Coronary artery (tissue), 2 donors: ENCODE data around the gene TDRKH.
A peak's percentile ranks its signal among the peaks of the same experiment; 100 is the strongest.
"Not testable (repeated sequence)": the region's sequence is repeated elsewhere in the genome, so short reads cannot be mapped to it uniquely, and the experiment has no call there.

Experiments used
- DNase-seq: peaks from one replicate; pipeline ENCODE4 v3.0.0-alpha.2; 2017; ENCODE audit warnings: low spot score
- H3K27ac ChIP-seq, 2 donors: fragments of 200-600 bp; sonication (generic); one replicate each; pipeline ENCODE4 v1.5.1; 2016 to 2019
- H3K4me3 ChIP-seq: fragments of 200-600 bp; sonication (generic); 2 replicates; pipeline ENCODE4 v1.5.1; 2016; ENCODE audit warnings: mild to moderate bottlenecking, moderate library complexity
- TF ChIP-seq, protein P1 (sequence below): fragments of 200-600 bp; sonication (generic); IDR thresholded peaks from one replicate; pipeline ENCODE4 v1.5.1; 2019; ENCODE audit warnings: antibody characterized with exemption

The TDRKH gene

DNA sequence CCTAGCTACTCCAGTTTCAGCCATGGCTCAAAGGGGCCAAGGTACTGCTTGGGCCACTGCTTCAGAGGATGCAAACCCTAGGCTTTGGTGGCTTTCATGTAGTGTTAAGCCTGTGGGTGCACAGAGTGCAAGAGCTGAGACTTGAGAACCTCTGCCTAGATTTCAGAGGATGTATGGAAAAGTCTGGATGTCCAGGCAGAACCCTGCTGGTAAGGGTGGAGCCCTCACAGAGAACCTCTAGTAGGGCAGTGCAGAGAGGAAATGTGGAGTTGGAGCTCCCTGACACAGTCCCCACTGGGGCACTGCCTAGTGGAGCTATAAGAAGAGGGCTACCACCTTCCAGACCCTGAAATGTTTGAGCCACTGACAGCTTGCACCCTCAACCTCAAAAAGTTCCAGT, 52.8 kb downstream of the TDRKH start:
- H3K27ac ChIP-seq, result no peak overlapping the region
- TF ChIP-seq, protein P1, sequence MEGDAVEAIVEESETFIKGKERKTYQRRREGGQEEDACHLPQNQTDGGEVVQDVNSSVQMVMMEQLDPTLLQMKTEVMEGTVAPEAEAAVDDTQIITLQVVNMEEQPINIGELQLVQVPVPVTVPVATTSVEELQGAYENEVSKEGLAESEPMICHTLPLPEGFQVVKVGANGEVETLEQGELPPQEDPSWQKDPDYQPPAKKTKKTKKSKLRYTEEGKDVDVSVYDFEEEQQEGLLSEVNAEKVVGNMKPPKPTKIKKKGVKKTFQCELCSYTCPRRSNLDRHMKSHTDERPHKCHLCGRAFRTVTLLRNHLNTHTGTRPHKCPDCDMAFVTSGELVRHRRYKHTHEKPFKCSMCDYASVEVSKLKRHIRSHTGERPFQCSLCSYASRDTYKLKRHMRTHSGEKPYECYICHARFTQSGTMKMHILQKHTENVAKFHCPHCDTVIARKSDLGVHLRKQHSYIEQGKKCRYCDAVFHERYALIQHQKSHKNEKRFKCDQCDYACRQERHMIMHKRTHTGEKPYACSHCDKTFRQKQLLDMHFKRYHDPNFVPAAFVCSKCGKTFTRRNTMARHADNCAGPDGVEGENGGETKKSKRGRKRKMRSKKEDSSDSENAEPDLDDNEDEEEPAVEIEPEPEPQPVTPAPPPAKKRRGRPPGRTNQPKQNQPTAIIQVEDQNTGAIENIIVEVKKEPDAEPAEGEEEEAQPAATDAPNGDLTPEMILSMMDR, result no peak
- no peak overlapping the region for H3K4me3 ChIP-seq
- no peak for DNase-seq

DNA sequence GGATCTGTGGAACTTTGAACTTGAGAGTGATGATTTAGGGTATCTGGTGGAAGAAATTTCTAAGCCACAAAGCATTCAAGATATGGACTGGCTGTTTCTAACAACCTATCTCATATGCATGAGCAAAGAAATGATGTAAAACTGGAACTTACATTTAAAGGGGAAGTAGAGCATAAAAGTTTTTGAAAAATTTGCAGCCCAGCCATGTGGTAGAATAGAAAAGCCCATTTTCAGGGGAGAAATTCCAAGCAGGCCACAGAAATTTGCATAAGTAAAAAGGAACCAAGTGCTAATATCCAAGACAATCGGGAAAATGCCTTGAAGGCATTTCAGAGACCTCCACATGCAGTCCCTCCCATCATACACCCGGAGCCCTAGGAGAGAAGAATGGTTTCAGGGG, 53.3 kb downstream of the TDRKH start:
- H3K4me3 ChIP-seq, result no peak overlapping the region
- no peak overlapping the region for H3K27ac ChIP-seq
- TF ChIP-seq, protein P1, result no peak
- DNase-seq, result no peak

DNA sequence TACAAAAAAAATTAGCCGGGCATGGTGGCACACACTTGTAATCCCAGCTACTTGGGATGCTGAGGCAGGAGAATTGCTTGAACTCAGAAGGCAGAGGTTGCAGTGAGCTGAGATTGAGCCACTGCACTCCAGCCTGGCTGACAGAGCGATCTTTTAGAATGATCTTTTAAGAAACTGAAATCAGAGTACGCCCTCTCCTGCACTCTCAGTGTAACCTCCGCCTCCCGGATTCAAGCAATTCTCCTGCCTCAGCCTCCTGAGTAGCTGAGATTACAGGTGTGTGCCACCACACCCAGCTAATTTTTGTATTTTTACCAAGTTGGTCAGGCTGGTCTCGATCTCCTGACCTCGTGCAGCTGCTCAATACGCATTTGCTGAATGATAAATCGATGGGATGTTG, 56.3 kb downstream of the TDRKH start:
- H3K4me3 ChIP-seq, DNase-seq, H3K27ac ChIP-seq: not testable (repeated sequence)

DNA sequence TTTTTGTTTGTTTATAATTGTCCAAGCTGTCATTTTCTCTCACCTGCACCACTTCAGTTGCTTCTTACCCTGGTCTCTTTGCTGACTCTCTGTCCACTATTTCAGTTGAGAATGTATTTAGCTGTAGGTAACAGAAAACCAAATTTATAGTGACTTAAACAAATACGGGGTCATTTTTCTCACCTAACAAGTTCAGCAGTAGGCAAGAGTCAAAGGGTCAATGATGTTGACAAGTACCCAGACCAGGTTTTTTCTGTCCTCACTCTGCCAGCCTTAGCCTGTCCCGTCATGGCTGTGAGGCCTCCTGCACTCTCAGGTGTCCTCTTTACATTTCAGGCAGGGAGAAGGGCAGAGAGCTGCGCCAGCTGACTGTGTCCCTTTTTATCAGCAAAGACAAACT, 57.2 kb downstream of the TDRKH start:
- DNase-seq, result no peak
- no peak overlapping the region for H3K4me3 ChIP-seq
- TF ChIP-seq, protein P1, result no peak
- H3K27ac ChIP-seq, result no peak overlapping the region

DNA sequence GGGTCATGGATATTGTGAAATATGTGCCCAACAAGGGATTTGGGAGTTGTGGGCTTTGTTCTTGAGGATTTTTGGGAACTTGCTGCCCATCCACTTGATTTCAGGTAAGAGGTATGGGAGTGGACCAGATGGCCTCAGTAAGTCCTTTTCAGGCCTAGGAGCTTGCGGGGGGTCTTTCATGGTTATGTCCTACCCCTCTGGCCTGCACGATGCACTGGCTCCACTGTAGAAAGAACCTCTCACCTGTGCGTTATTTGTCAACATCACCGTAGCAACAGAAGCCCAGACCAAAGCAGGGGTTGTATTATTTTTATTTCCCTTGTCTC, 60.4 kb downstream of the TDRKH start:
- Histone ChIP-seq H3K27ac (no peak overlapping the region), H3K4me3 (no peak overlapping the region)

DNA sequence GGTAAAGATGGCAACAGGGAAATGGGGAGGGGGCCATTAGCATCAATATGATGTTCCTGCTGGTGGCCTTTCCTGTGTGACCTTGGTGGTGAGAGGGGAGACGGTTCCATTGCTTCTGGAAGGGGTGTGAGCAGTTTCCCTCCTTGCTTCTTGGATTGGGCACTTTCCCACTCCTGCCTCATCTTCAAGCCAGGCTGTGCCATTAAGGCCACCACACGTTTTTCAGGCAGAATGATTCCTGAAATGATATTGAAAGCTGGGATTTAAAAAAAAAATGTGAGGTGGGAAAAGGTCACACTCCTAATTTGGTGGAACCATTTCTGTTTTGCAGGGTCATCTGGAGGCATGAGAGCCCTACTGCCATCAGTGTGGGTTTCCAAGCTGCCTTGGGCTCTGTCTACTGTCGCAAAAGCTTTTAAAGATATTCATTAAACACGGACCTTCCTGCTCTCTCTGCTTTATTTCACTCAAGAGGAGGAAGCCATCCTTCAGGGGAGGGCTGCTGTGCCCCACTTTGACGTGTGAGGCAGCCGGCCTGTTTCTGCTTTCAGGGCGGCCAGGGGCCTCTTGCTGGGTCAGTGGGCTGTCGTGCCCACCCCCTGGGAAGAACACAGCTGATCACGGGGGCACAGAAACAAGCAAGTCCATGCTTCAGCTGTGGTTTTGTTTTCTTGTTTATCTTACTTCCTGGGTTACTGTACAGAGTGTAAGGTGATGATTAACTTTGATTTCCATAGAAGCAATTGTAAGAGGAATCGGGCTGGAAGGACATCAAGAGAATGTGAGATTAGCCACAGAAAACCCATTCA, 60.9 kb downstream of the TDRKH start:
- no peak overlapping the region for H3K4me3 ChIP-seq
- TF ChIP-seq, protein P1, result no peak
- H3K27ac ChIP-seq, result no peak overlapping the region
- DNase-seq, result no peak

More for the DNA sequence above, 60.4 kb downstream of the TDRKH start:
- TF ChIP-seq, protein P1, result no peak
- DNase-seq, result no peak

DNA sequence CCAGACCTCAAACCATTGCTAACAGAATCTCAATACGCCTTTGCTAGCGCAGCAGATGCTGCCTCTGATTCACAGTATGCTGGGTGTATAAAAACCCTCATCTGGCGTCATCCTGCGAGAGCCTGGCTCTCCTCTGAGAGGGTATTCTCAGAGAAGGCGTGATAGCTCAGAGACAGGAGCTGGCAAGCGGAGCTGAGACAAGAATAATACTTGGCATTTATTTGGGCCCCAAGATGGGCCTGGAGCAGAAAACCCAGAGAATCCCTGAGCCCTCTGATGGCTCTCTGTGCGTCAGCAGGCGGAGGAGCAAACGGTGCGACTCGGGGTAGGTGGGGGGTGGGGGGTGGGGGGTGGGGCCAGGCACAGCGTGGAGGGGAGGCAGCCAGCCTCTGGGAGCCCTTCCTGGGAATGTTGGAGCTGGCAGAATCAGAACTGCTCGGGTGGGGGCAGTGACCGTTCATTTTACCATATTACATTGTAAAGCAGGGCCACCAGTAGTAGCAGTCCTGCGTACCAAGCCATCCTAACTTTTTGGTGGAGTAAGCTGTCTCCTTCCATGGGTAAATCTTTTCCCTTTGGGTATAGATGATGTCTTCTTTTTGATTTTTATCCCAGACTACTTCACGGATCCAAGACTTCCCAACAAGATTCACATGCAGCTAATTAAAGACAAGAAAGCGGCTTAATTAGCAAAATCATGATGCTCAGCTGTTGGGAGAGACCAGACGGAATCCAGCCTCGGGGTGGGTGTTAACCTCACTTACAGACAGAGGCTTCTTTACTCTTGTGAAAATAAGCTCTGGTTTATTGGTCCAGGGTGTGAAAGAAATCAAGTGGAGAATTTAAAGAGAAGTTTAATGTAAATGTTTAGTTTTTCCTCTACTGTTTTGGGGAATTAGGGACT, 61.9 kb downstream of the TDRKH start:
- TF ChIP-seq, protein P1, result no peak
- H3K27ac ChIP-seq, result peak overlapping the region; percentile 40 to 74
- H3K4me3 ChIP-seq, result peak overlapping the region; percentile 63
- DNase-seq, result no peak
